ENCODE measurements around the gene SMAGP. TPM values are rescaled to one million over a fixed set of nuclear protein-coding genes. Genes with fewer than 3 reads are reported as not detected.

Gene SMAGP
- total and polyA plus RNA-seq, 2 of the 4 experiments (the other 2 are of a cell fraction), result 12.2 to 42.7 TPM

GRCh38 chr12:51224625-51225024 is 45.6 kb downstream of the SMAGP start:
- H2AK5ac ChIP-seq (ENCODE audit: low read depth, low read length), result no peak overlapping the region
- intact Hi-C loops (cut with micrococcal nuclease), result no loop called here
- H3K23ac ChIP-seq (ENCODE audit: low read depth, low read length), result no peak overlapping the region
- H4K20me1 ChIP-seq (ENCODE audit: insufficient read depth, low read length), result no peaks in the 10 kb centered on the region
- peaks cover 3% of the 10 kb centered on the region for H3K9me1 ChIP-seq (ENCODE audit: insufficient read depth, low read length)
- H4K91ac ChIP-seq (ENCODE audit: insufficient read depth, low read depth, low read length), result no peak overlapping the region
- dilution Hi-C loops (cut with HindIII; ENCODE audit: low sequenced_read_pairs, unreplicated experiment), result no loop called here
- ChIA-PET POLR2A (ENCODE audit: unreplicated experiment) (no interaction called here), CTCF (interaction anchor here (0.6 kb wide), 2 partner anchors 14 to 445 kb away, joined by 3 to 4 read pairs; partner anchors contain the start of gene DAZAP2)
- no peaks in the 10 kb centered on the region for H3K9me3 ChIP-seq (ENCODE audit: control insufficient read depth, insufficient read depth, low read length)
- TF ChIP-seq RFX5 (IDR thresholded peaks at IDR 0.05; ENCODE audit: low read depth, low read length), result no peak
- no peak for TF ChIP-seq USF2 (IDR thresholded peaks at IDR 0.05; ENCODE audit: low read depth, low read length)
- no peak for TF ChIP-seq CTCF (conservative IDR thresholded peaks at IDR 0.05; ENCODE audit: low read depth, low read length)
- no peak for TF ChIP-seq RCOR1 (IDR thresholded peaks at IDR 0.05; ENCODE audit: insufficient replicate concordance, low read length)
- no peak for TF ChIP-seq MXI1 (IDR thresholded peaks at IDR 0.05; ENCODE audit: borderline replicate concordance, low read depth, low read length)
- no peak for TF ChIP-seq BHLHE40 (IDR thresholded peaks at IDR 0.05; ENCODE audit: low read depth, low read length)
- no peak for TF ChIP-seq POLR2A (IDR thresholded peaks at IDR 0.05; ENCODE audit: low read depth, low read length)
- no peak for TF ChIP-seq CEBPB (IDR thresholded peaks at IDR 0.05; ENCODE audit: low read depth, low read length)
- H3K14ac ChIP-seq (replicated peaks; ENCODE audit: low read depth, low read length), result no peak overlapping the region
- H2AK9ac ChIP-seq (replicated peaks; ENCODE audit: low read depth, low read length, poor library complexity), result no peak overlapping the region
- DNase-seq (no peak), ATAC-seq (ENCODE audit: low read depth) (no peak)
- in situ Hi-C loops (cut with MboI; ENCODE audit: low sequenced_read_pairs), result no loop called here
- no peak overlapping the region for H3K27ac ChIP-seq (ENCODE audit: insufficient read depth, low read length)
- no peak overlapping the region for H3K4me3 ChIP-seq (ENCODE audit: insufficient read depth, low read depth, low read length)
- H3K4me2 ChIP-seq (ENCODE audit: low read depth, low read length), result no peak overlapping the region
- H2BK20ac ChIP-seq (ENCODE audit: low read depth, low read length), result no peak overlapping the region
- no peak overlapping the region for H2BK15ac ChIP-seq (ENCODE audit: low read depth, low read length)
- no peak overlapping the region for H4K5ac ChIP-seq (ENCODE audit: low read depth, low read length)
- H3K36me3 ChIP-seq (ENCODE audit: control insufficient read depth, insufficient read depth, low read length), result no peaks in the 10 kb centered on the region
- no CpG with 5 or more reads among the region's 3 CpGs for WGBS, 2 experiments (ENCODE audit: extremely low coverage in 2 of 2, insufficient read length in 1 of 2)
- no peaks in the 10 kb centered on the region for H3K27me3 ChIP-seq (ENCODE audit: control insufficient read depth, insufficient read depth, low read length)
- no peak overlapping the region for H2AFZ ChIP-seq (replicated peaks; ENCODE audit: low read length, poor library complexity)
- no peak overlapping the region for H2BK5ac ChIP-seq (ENCODE audit: low read depth, low read length, poor library complexity, severe bottlenecking)
- H3K18ac ChIP-seq (ENCODE audit: low read depth, low read length), result no peak overlapping the region
- H3K4ac ChIP-seq (ENCODE audit: low read depth, low read length), result no peak overlapping the region
- no peak overlapping the region for H3K9ac ChIP-seq (ENCODE audit: low read depth, low read length)
- no peak overlapping the region for H3K56ac ChIP-seq (ENCODE audit: extremely low read depth, insufficient read depth, low read length)
- H3K79me1 ChIP-seq (ENCODE audit: low read depth in 1 of 2, low read length in 2 of 2), result no peaks in the 10 kb centered on the region
- no TSS peak for BruUV-seq (replicated peaks)
- H4K8ac ChIP-seq (ENCODE audit: low read depth in 2 of 2, low read length in 2 of 2), result no peak overlapping the region
- no peak overlapping the region for H2BK120ac ChIP-seq (ENCODE audit: low read depth, low read length)
- no peaks in the 10 kb centered on the region for H3K4me1 ChIP-seq (ENCODE audit: control insufficient read depth, insufficient read depth, low read length)

All from IMR-90 (cell line).